BLaER1 (cell line): Measurements from ENCODE around the gene ST8SIA4.
"Not testable (repeated sequence)": the region's sequence is repeated elsewhere in the genome, so short reads cannot be mapped to it uniquely, and the experiment has no call there.

Experiments used
- H3K27ac ChIP-seq: shearing (Covaris generic); formaldehyde crosslinking; 2 replicates; pipeline ENCODE4 v1.8.1; 2022
- H3K27me3 ChIP-seq: shearing (Covaris generic); formaldehyde crosslinking; 2 replicates; pipeline ENCODE4 v1.8.1; 2022
- H3K36me3 ChIP-seq: shearing (Covaris generic); formaldehyde crosslinking; 2 replicates; pipeline ENCODE4 v1.8.1; 2022
- H3K4me1 ChIP-seq: shearing (Covaris generic); formaldehyde crosslinking; 2 replicates; pipeline ENCODE4 v1.8.1; 2022
- H3K4me2 ChIP-seq: shearing (Covaris generic); formaldehyde crosslinking; 2 replicates; pipeline ENCODE4 v1.8.1; 2022
- H3K4me3 ChIP-seq: shearing (Covaris generic); formaldehyde crosslinking; 2 replicates; pipeline ENCODE4 v1.8.1; 2022
- H3K9ac ChIP-seq: shearing (Covaris generic); formaldehyde crosslinking; 2 replicates; pipeline ENCODE4 v1.8.1; 2022
- H3K9me3 ChIP-seq: shearing (Covaris generic); formaldehyde crosslinking; 2 replicates; pipeline ENCODE4 v1.8.1; 2022
- H4K20me1 ChIP-seq: shearing (Covaris generic); formaldehyde crosslinking; 2 replicates; pipeline ENCODE4 v1.8.1; 2022
- Cebpa-rat ChIP-seq: shearing (Covaris generic); IDR thresholded peaks from 2 replicates; pipeline ENCODE4 v1.8.1; 2022

Gene ST8SIA4

GRCh38 chr5:100790951-100791350 is 112.1 kb downstream of the ST8SIA4 start:
- Histone ChIP-seq H3K27ac (no peak overlapping the region), H3K9me3 (peaks cover 19% of the 10 kb centered on the region), H3K4me1 (peaks cover 16% of the 10 kb centered on the region), H3K4me3 (no peak overlapping the region), H3K4me2 (no peak overlapping the region), H4K20me1 (no peaks in the 10 kb centered on the region), H3K27me3 (no peaks in the 10 kb centered on the region), H3K9ac (no peak overlapping the region), H3K36me3 (no peaks in the 10 kb centered on the region)
- TF ChIP-seq Cebpa-rat: no peak

DNA sequence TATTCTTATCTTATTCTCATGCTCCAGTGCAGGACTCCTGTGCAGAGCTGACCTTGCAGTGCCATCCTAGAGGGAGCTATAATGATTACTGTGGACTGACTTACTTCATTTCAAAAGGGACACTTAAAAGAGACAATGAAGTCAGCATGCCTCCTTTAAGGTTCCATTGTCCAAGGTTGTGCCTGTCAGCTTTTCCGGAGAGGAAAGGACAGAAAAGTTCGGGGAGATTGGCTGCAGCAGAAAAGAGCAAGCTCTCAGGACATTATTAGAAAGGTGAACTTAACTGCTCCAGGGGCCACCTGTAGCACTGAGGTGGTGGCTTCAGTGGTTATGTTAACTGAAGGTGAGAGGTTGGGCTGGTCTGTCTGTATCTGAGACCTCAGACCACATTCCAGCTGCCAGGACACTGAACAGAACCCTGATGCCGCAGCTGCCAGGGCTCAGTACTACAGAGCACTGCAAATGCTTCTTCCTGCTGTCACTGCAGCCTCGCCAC is 112.9 kb downstream of the ST8SIA4 start:
- Histone ChIP-seq H3K4me3 (no peak overlapping the region), H3K27ac (no peak overlapping the region), H3K4me1 (peaks cover 16% of the 10 kb centered on the region), H3K9ac (no peak overlapping the region), H4K20me1 (no peaks in the 10 kb centered on the region), H3K4me2 (no peak overlapping the region), H3K27me3 (no peaks in the 10 kb centered on the region), H3K36me3 (no peaks in the 10 kb centered on the region), H3K9me3 (peaks cover 26% of the 10 kb centered on the region)
- TF ChIP-seq Cebpa-rat: no peak

- peaks cover 27% of the 10 kb centered on the region for H3K9me3 ChIP-seq
- H3K4me1 ChIP-seq: peaks cover 16% of the 10 kb centered on the region
- no peaks in the 10 kb centered on the region for H3K27me3 ChIP-seq
- H3K27ac ChIP-seq: no peak overlapping the region
- H4K20me1 ChIP-seq: no peaks in the 10 kb centered on the region
- H3K4me3 ChIP-seq: no peak overlapping the region
- no peaks in the 10 kb centered on the region for H3K36me3 ChIP-seq
- no peak for TF ChIP-seq Cebpa-rat
- no peak overlapping the region for H3K4me2 ChIP-seq
- no peak overlapping the region for H3K9ac ChIP-seq
These were observed 113.4 kb downstream of the ST8SIA4 start for GRCh38 chr5:100789694-100790093.

DNA sequence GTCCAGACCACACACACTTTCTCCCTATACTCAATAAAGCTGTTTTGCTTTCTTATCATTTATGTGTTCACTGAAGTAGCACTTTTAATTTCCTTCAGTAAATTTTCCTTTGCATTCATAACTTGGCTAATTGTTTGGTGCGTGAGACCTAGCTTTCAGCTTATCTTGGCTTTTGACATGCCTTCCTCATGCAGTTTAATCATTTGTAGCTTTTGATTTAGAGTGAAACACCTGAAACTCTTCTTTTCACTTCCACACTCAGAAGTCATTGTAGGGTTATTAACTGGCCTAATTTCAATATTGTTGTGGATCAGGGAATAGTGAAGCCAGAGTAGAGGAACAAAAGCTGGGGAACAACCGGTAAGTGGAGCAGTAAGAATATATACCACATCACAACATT is 114.7 kb downstream of the ST8SIA4 start:
- H3K9me3 ChIP-seq: peaks cover 17% of the 10 kb centered on the region
- H3K4me2 ChIP-seq: peak overlapping the region; percentile 2; the same call in 1 of the 2 replicates
- peaks cover 16% of the 10 kb centered on the region for H3K4me1 ChIP-seq
- TF ChIP-seq Cebpa-rat: no peak
- no peaks in the 10 kb centered on the region for H3K36me3 ChIP-seq
- H3K4me3 ChIP-seq: no peak overlapping the region
- no peaks in the 10 kb centered on the region for H4K20me1 ChIP-seq
- no peak overlapping the region for H3K9ac ChIP-seq
- no peak overlapping the region for H3K27ac ChIP-seq
- H3K27me3 ChIP-seq: no peaks in the 10 kb centered on the region

DNA sequence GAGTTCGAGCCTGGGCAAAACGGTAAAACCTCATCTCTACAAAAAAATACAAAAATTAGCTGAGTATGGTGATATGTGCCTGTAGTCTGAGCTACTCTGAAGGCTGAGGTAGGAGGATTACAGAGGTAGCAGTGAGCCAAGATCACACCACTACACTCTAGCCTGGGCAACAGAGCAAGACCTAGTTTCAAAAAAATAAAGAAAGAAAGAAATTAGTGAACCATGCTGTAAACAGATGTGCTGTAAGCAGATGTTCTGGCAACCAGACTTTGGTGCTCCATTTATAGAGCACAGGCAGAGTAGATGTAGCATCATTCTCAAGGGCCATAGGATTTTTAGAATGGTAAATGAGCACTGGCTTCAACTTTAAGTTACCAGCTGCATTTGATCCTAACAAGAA is 115.4 kb downstream of the ST8SIA4 start:
- Histone ChIP-seq H3K9ac (no peak overlapping the region), H3K9me3 (peaks cover 15% of the 10 kb centered on the region), H4K20me1 (no peaks in the 10 kb centered on the region), H3K36me3 (no peaks in the 10 kb centered on the region), H3K4me3 (no peak overlapping the region), H3K4me2 (peak overlapping the region; percentile 2; the same call in 1 of the 2 replicates), H3K4me1 (peaks cover 12% of the 10 kb centered on the region), H3K27me3 (no peaks in the 10 kb centered on the region), H3K27ac (no peak overlapping the region)
- no peak for TF ChIP-seq Cebpa-rat

GRCh38 chr5:100785536-100785935 is 117.5 kb downstream of the ST8SIA4 start:
- H3K4me2 ChIP-seq, H3K27ac ChIP-seq, H4K20me1 ChIP-seq, H3K27me3 ChIP-seq, H3K4me3 ChIP-seq, H3K9ac ChIP-seq, H3K36me3 ChIP-seq: not testable (repeated sequence)
- H3K4me1 ChIP-seq: peaks cover 14% of the 10 kb centered on the region
- H3K9me3 ChIP-seq: peaks cover 15% of the 10 kb centered on the region

DNA sequence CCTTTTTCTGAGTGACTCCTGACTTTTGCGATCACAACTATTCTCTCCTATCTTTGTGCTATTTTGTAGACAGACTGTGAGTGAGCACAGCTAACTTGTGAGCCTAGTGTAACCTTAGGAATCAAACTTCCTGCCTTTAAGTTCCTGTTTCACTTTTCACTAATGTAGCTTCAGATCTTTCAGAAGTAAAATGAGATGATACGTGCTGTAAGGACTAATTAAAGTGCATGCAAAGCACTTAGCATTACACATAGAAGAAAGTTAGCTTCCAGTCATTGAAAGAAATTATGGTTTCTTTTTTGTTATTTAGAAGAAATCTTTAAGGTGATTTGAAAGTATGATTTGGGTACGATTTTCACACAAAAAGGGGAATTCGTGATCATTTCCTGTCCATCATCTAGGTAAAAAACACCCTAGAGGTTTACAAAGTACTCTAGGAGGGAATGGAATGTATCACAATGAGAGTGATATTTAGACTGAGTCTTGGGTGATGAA is 122.7 kb downstream of the ST8SIA4 start:
- Histone ChIP-seq H3K4me2 (peak overlapping the region; percentile 17; the same call in 1 of the 2 replicates), H3K4me3 (no peak overlapping the region), H4K20me1 (no peaks in the 10 kb centered on the region), H3K9ac (no peak overlapping the region), H3K9me3 (peaks cover 10% of the 10 kb centered on the region), H3K27me3 (no peaks in the 10 kb centered on the region), H3K27ac (no peak overlapping the region; the same call in 1 of the 2 replicates), H3K36me3 (no peaks in the 10 kb centered on the region), H3K4me1 (peaks cover 33% of the 10 kb centered on the region)
- TF ChIP-seq Cebpa-rat: no peak

DNA sequence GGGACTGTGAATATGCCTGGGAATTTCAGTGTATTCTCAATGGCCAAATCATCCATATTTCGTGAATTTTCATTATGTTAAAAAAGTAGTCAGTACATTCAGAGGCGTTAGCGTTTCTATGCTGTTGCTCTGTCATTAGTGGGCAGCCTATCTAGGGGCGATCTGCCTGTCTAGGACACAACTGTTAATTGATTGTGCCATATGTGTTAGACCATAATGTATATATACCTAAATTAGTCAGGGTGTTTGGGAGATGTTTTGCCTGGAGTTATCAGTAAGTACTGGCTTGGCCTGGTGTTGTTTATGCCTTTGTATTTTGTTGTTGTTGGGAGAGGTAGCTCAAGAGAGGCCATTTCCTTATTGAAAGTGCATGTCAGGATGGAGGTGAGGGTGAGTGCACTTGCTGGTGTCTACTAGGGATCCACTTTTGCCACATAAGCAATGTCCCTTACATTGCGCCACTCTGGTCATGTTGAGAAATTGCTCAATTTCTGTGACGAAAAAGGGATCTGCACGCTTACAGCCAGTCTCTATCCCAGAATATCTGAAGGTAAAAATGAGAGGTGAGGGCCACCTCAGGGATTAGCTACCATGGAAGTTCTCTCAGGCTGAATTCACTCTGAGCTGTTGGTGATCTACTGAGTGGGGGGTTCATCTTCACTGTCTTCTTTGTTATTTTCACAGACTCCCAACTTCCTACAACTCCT is 123.3 kb downstream of the ST8SIA4 start:
- no peak overlapping the region for H3K4me3 ChIP-seq
- H3K27ac ChIP-seq: no peak overlapping the region; the same call in 1 of the 2 replicates

GRCh38 chr5:100777680-100778300 is 125.3 kb downstream of the ST8SIA4 start:
- no peaks in the 10 kb centered on the region for H3K27me3 ChIP-seq
- no peaks in the 10 kb centered on the region for H3K36me3 ChIP-seq
- peak overlapping the region; percentile 67 for H3K4me2 ChIP-seq
- no peaks in the 10 kb centered on the region for H4K20me1 ChIP-seq
- no peak overlapping the region for H3K9ac ChIP-seq
- peak overlapping the region; percentile 24; the same call in 1 of the 2 replicates for H3K27ac ChIP-seq
- 0 out of 2 replicates have a peak, but pooled peaks cover 5% of the 10 kb centered on the region for H3K9me3 ChIP-seq
- TF ChIP-seq Cebpa-rat: no peak
- H3K4me3 ChIP-seq: no peak overlapping the region
- H3K4me1 ChIP-seq: peaks cover 33% of the 10 kb centered on the region

More for the DNA sequence above, 123.3 kb downstream of the ST8SIA4 start:
- H3K9ac ChIP-seq: no peak overlapping the region
- H3K9me3 ChIP-seq: peaks cover 8% of the 10 kb centered on the region
- no peaks in the 10 kb centered on the region for H3K27me3 ChIP-seq
- H3K4me2 ChIP-seq: peak overlapping the region; percentile 17; the same call in 1 of the 2 replicates
- TF ChIP-seq Cebpa-rat: 0 out of 2 replicates have a peak, but pooled peaks have one; percentile 11
- H4K20me1 ChIP-seq: no peaks in the 10 kb centered on the region
- peaks cover 33% of the 10 kb centered on the region for H3K4me1 ChIP-seq
- no peaks in the 10 kb centered on the region for H3K36me3 ChIP-seq

GRCh38 chr5:100775533-100775855 is 127.6 kb downstream of the ST8SIA4 start:
- no peaks in the 10 kb centered on the region for H3K27me3 ChIP-seq
- no peak overlapping the region for H3K4me3 ChIP-seq
- no peaks in the 10 kb centered on the region for H4K20me1 ChIP-seq
- no peak for TF ChIP-seq Cebpa-rat
- no peak overlapping the region for H3K27ac ChIP-seq
- no peaks in the 10 kb centered on the region for H3K36me3 ChIP-seq
- H3K9ac ChIP-seq: no peak overlapping the region
- peaks cover 31% of the 10 kb centered on the region for H3K4me1 ChIP-seq
- H3K4me2 ChIP-seq: no peak overlapping the region
- H3K9me3 ChIP-seq: 0 out of 2 replicates have a peak, but pooled peaks cover 5% of the 10 kb centered on the region
